ENCODE measurements around the gene CYFIP2. TPM values are rescaled to one million over a fixed set of nuclear protein-coding genes. Genes with fewer than 3 reads are reported as not detected.

Gene CYFIP2
- total RNA-seq, 1 experiment from 2014 or later: 355 TPM

DNA sequence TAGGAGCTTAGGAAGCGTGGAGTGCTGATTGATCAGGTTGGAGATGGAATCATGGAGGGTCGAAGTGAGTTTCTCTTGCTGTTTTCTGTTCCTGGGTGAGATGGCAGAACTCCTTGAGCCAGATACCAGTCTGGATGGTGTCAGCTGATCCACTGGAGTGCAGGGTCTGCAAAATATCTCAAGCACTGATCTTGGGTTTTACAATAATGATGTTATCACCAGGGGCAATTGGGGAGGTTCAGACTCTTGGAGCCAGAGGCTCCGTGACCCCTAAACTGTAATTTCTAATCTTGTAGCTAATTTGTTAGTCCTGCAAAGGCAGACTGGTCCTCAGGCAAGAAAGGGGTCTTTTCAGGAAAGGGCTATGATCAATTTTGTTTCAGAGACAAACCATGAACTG, 114.1 kb downstream of the CYFIP2 start:
- Histone ChIP-seq H3K36me3 (ENCODE audit: insufficient read depth, low read length) (peaks cover 37% of the 10 kb centered on the region; the same call in 1 of the 2 replicates), H3K9me3 (ENCODE audit: low read length) (no peaks in the 10 kb centered on the region), H3K27ac (ENCODE audit: low read length) (no peak overlapping the region), H3K79me2 (ENCODE audit: low read length) (no peaks in the 10 kb centered on the region), H3K4me2 (ENCODE audit: low read depth, low read length, poor library complexity, severe bottlenecking) (no peak overlapping the region), H3K4me1 (ENCODE audit: low read length) (no peaks in the 10 kb centered on the region), H3K9me2 (replicated peaks; ENCODE audit: insufficient read depth, low read length) (no peaks in the 10 kb centered on the region), H3K27me3 (ENCODE audit: low read length) (no peaks in the 10 kb centered on the region), H2AFZ (ENCODE audit: low read length) (no peak overlapping the region), H4K20me1 (ENCODE audit: insufficient read depth, low read depth, low read length) (no peaks in the 10 kb centered on the region), H3K4me3 (ENCODE audit: low read length) (no peak overlapping the region), H3K9ac (ENCODE audit: low read length) (no peak overlapping the region)
- DNase-seq: no peak

DNA sequence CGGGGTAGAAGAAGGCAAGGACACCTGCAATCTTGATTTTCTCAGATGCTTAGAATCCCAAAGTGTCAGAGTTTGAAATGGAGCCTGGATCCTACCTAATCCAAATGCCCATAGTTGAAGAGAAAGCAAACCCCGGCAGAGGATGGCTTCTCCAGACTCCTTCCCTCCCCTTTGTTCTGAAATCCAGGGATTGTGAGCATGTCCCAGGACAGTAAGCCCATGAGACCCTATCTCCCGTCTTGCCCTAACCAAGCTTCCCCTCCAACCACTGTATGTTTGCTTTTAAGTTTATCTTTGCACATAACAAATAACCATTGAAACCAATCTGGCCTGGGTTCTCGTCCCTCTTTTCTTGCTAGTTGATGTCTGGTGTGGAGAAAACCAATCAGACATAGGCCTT, 115.8 kb downstream of the CYFIP2 start:
- H3K4me1 ChIP-seq (ENCODE audit: low read length): no peaks in the 10 kb centered on the region
- H3K27ac ChIP-seq (ENCODE audit: low read length): no peak overlapping the region
- no peak overlapping the region for H3K4me3 ChIP-seq (ENCODE audit: low read length)
- H4K20me1 ChIP-seq (ENCODE audit: insufficient read depth, low read depth, low read length): no peaks in the 10 kb centered on the region
- no peaks in the 10 kb centered on the region for H3K9me2 ChIP-seq (replicated peaks; ENCODE audit: insufficient read depth, low read length)
- H3K79me2 ChIP-seq (ENCODE audit: low read length): no peaks in the 10 kb centered on the region
- H3K4me2 ChIP-seq (ENCODE audit: low read depth, low read length, poor library complexity, severe bottlenecking): no peak overlapping the region
- H3K27me3 ChIP-seq (ENCODE audit: low read length): no peaks in the 10 kb centered on the region
- no peaks in the 10 kb centered on the region for H3K9me3 ChIP-seq (ENCODE audit: low read length)
- no peak for DNase-seq
- no peak overlapping the region for H3K9ac ChIP-seq (ENCODE audit: low read length)
- H3K36me3 ChIP-seq (ENCODE audit: insufficient read depth, low read length): peaks cover 45% of the 10 kb centered on the region; the same call in 1 of the 2 replicates
- H2AFZ ChIP-seq (ENCODE audit: low read length): no peak overlapping the region

DNA sequence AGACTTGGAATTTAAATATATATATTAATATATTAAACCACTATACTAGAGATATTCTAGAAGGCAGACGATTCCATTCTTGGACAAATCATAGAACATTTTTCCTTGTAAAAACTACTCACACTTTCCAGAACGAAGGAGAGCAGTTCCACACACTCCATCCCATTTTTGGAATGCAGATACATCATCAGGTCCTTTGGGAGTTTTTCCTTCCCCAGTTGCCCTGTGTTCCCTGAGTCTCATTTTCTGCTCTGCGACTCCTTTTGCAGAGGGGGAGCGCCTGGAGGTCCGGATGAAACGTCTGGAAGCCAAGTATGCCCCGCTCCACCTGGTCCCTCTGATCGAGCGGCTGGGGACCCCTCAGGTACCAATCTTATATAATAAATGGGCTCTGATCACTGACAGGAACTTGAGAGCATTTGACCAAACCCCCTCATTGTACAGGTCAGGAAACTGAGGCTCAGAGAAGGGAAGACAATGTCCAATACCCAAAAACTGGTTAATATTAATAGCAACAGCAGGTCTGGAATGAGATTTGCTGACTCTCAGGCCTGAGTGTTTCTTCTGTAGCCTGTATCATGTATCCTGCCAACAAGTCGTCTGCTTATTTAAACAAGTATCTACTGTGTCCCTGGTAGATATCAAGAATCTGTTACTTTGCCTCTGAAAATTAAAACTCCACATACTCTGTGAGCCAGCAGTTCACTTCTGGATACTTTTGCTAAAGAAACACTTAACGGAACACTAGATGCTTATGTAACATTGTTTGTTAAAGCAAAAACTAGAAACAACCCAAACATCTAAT, 117.3 kb downstream of the CYFIP2 start:
- Histone ChIP-seq H3K36me3 (ENCODE audit: insufficient read depth, low read length) (peaks cover 52% of the 10 kb centered on the region; the same call in 1 of the 2 replicates), H3K27ac (ENCODE audit: low read length) (no peak overlapping the region), H3K27me3 (ENCODE audit: low read length) (no peaks in the 10 kb centered on the region), H2AFZ (ENCODE audit: low read length) (no peak overlapping the region), H3K79me2 (ENCODE audit: low read length) (no peaks in the 10 kb centered on the region), H3K9ac (ENCODE audit: low read length) (no peak overlapping the region), H3K4me2 (ENCODE audit: low read depth, low read length, poor library complexity, severe bottlenecking) (no peak overlapping the region), H3K4me3 (ENCODE audit: low read length) (no peak overlapping the region), H3K9me3 (ENCODE audit: low read length) (no peaks in the 10 kb centered on the region), H3K4me1 (ENCODE audit: low read length) (peaks cover 6% of the 10 kb centered on the region; the same call in 1 of the 2 replicates), H4K20me1 (ENCODE audit: insufficient read depth, low read depth, low read length) (no peaks in the 10 kb centered on the region), H3K9me2 (replicated peaks; ENCODE audit: insufficient read depth, low read length) (no peaks in the 10 kb centered on the region)
- DNase-seq: no peak

DNA sequence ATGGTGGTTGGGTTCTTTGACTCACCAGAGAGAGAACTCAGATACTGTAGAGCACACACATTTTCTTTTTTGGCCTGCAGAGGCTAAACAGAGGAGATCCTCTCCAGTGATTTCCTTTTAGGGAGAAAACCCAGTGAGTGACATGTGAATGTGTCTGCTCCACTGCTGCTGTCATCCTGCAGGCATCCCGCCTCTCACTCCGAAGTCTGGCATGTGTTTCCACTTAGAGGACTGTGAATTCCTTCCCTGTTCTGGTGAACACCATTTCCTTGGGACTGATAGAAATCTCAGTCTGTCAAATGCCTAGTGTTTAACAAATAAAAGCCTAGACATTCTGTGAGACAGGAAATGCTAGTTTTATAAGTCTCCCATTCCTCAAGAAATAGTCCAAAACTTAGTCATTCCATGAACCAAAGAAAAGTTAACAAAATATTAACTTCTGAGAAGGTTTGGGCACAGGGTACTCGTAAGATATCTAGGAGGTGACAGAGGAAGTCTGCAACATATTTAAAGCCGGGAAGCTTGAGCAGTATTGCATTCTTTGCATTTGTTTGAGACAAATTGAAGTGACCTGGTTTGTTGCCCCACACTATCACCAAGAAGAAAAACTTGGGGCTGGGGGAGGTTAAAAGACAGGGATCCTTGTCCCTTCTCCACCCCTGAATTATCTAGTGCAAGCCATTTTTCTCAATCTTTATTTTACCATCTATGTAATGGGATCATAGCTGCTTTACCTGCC, 119.2 kb downstream of the CYFIP2 start:
- Histone ChIP-seq H3K4me2 (ENCODE audit: low read depth, low read length, poor library complexity, severe bottlenecking) (no peak overlapping the region), H2AFZ (ENCODE audit: low read length) (no peak overlapping the region), H3K4me3 (ENCODE audit: low read length) (no peak overlapping the region), H3K4me1 (ENCODE audit: low read length) (peaks cover 25% of the 10 kb centered on the region), H3K79me2 (ENCODE audit: low read length) (no peaks in the 10 kb centered on the region), H3K9ac (ENCODE audit: low read length) (no peak overlapping the region), H3K27ac (ENCODE audit: low read length) (no peak overlapping the region), H3K9me2 (replicated peaks; ENCODE audit: insufficient read depth, low read length) (no peaks in the 10 kb centered on the region), H4K20me1 (ENCODE audit: insufficient read depth, low read depth, low read length) (no peaks in the 10 kb centered on the region; the same call in 1 of the 2 replicates), H3K27me3 (ENCODE audit: low read length) (no peaks in the 10 kb centered on the region), H3K36me3 (ENCODE audit: insufficient read depth, low read length) (peaks cover 61% of the 10 kb centered on the region), H3K9me3 (ENCODE audit: low read length) (no peaks in the 10 kb centered on the region)
- no peak for DNase-seq

DNA sequence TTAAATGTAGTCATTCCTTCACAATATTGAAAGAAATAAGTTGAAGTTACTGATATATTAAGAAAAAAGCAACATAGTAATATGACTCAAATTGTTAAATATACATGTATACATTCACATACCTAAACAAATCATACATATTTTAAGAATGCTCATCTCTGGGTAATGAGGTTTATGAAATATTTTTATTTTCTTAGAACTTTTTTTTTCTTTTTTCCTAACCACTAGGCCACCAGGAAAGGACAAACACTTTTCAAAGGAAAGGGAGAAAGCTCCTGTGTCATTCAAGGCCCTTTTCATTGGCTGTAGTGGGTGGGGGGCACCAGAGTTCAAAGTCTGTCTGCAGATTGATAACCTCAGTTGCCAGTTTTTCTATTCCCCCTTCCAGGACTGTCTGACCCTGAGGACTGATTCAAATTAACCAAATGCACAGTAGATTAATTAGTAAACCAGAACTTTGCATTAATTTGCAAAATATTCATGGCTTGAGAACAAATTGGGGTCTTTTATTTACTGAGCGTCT, 121.2 kb downstream of the CYFIP2 start:
- Histone ChIP-seq H3K36me3 (ENCODE audit: insufficient read depth, low read length) (peaks cover 66% of the 10 kb centered on the region), H3K9me3 (ENCODE audit: low read length) (no peaks in the 10 kb centered on the region), H3K9ac (ENCODE audit: low read length) (no peak overlapping the region), H3K27me3 (ENCODE audit: low read length) (no peaks in the 10 kb centered on the region), H4K20me1 (ENCODE audit: insufficient read depth, low read depth, low read length) (no peaks in the 10 kb centered on the region; the same call in 1 of the 2 replicates), H3K79me2 (ENCODE audit: low read length) (no peaks in the 10 kb centered on the region), H2AFZ (ENCODE audit: low read length) (no peak overlapping the region), H3K4me3 (ENCODE audit: low read length) (no peak overlapping the region), H3K27ac (ENCODE audit: low read length) (no peak overlapping the region), H3K4me2 (ENCODE audit: low read depth, low read length, poor library complexity, severe bottlenecking) (no peak overlapping the region), H3K4me1 (ENCODE audit: low read length) (peaks cover 25% of the 10 kb centered on the region), H3K9me2 (replicated peaks; ENCODE audit: insufficient read depth, low read length) (no peaks in the 10 kb centered on the region)
- no peak for DNase-seq

DNA sequence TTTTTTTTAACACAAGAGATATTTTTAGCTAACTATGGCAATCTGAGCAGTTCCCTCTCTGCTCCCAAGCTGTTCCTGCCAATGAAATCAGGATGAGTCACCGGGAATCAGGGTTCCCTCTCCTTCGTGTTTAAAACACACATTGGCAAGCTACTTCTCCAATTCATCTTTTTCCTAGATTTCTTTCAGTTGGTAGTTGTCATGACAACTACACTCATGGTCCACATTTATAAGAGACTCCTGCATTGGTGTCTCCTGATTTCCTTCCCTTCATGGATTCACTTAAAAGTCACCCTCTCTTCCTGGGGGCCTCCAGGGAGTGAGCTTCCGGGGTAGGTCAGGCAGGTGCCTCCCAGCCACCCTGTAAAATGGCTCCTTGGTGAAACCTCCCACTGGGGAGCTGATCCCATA, 121.8 kb downstream of the CYFIP2 start:
- no peaks in the 10 kb centered on the region for H3K79me2 ChIP-seq (ENCODE audit: low read length)
- H4K20me1 ChIP-seq (ENCODE audit: insufficient read depth, low read depth, low read length): no peaks in the 10 kb centered on the region; the same call in 1 of the 2 replicates
- H3K9ac ChIP-seq (ENCODE audit: low read length): no peak overlapping the region
- no peaks in the 10 kb centered on the region for H3K9me2 ChIP-seq (replicated peaks; ENCODE audit: insufficient read depth, low read length)
- no peak overlapping the region for H2AFZ ChIP-seq (ENCODE audit: low read length)
- H3K27ac ChIP-seq (ENCODE audit: low read length): no peak overlapping the region
- peaks cover 25% of the 10 kb centered on the region for H3K4me1 ChIP-seq (ENCODE audit: low read length)
- no peaks in the 10 kb centered on the region for H3K27me3 ChIP-seq (ENCODE audit: low read length)
- no peak overlapping the region for H3K4me3 ChIP-seq (ENCODE audit: low read length)
- no peak overlapping the region for H3K4me2 ChIP-seq (ENCODE audit: low read depth, low read length, poor library complexity, severe bottlenecking)
- peaks cover 66% of the 10 kb centered on the region for H3K36me3 ChIP-seq (ENCODE audit: insufficient read depth, low read length)
- no peaks in the 10 kb centered on the region for H3K9me3 ChIP-seq (ENCODE audit: low read length)
- no peak for DNase-seq

DNA sequence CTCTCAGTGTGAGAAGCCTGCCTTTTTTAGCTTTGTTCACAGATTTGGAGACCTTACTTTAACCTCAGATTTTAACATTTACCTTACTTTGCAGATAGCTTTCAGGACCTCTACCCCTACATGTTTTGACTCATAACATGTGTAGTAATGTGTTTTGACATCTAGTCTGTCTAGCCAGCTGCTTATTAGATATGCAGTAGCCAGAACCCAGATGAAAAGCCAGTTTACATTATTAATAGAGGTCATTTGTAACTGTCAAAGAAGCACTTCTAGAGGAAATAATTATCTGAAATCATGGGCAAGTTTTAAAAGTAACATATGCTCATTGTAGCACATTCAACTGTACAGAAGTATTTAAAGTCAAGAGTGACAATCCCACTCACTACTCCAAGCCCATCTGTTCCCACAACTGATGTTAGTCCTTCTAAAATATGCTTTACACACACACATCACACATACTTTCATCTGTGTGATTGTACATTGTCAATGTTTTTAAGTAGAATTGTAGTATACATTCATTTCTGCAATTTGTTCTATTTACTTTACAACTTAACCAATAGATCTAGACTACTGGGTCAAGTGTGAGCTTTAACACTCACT, 122.3 kb downstream of the CYFIP2 start:
- Histone ChIP-seq H4K20me1 (ENCODE audit: insufficient read depth, low read depth, low read length) (no peaks in the 10 kb centered on the region; the same call in 1 of the 2 replicates), H3K27ac (ENCODE audit: low read length) (no peak overlapping the region), H2AFZ (ENCODE audit: low read length) (no peak overlapping the region), H3K36me3 (ENCODE audit: insufficient read depth, low read length) (peaks cover 68% of the 10 kb centered on the region), H3K27me3 (ENCODE audit: low read length) (no peaks in the 10 kb centered on the region), H3K9me3 (ENCODE audit: low read length) (no peaks in the 10 kb centered on the region), H3K9me2 (replicated peaks; ENCODE audit: insufficient read depth, low read length) (no peaks in the 10 kb centered on the region), H3K4me3 (ENCODE audit: low read length) (no peak overlapping the region), H3K4me1 (ENCODE audit: low read length) (peaks cover 25% of the 10 kb centered on the region), H3K4me2 (ENCODE audit: low read depth, low read length, poor library complexity, severe bottlenecking) (no peak overlapping the region), H3K9ac (ENCODE audit: low read length) (no peak overlapping the region), H3K79me2 (ENCODE audit: low read length) (no peaks in the 10 kb centered on the region)
- DNase-seq: no peak

DNA sequence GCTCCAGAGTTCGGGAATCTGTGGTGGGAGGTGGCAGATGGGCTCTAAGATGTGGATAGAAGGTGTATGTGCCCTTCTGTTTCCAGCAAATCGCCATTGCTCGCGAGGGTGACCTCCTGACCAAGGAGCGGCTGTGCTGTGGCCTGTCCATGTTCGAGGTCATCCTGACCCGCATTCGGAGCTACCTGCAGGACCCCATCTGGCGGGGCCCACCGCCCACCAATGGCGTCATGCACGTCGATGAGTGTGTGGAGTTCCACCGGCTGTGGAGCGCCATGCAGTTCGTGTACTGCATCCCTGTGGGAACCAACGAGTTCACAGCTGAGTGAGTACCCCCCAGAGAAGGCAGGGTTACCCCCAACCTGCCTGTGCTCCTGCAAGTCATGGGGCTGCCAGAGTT, 123.2 kb downstream of the CYFIP2 start:
- Histone ChIP-seq H3K4me3 (ENCODE audit: low read length) (no peak overlapping the region), H4K20me1 (ENCODE audit: insufficient read depth, low read depth, low read length) (no peaks in the 10 kb centered on the region; the same call in 1 of the 2 replicates), H3K36me3 (ENCODE audit: insufficient read depth, low read length) (peaks cover 65% of the 10 kb centered on the region), H3K4me2 (ENCODE audit: low read depth, low read length, poor library complexity, severe bottlenecking) (no peak overlapping the region), H3K79me2 (ENCODE audit: low read length) (no peaks in the 10 kb centered on the region), H3K4me1 (ENCODE audit: low read length) (peaks cover 25% of the 10 kb centered on the region), H2AFZ (ENCODE audit: low read length) (no peak overlapping the region), H3K9ac (ENCODE audit: low read length) (no peak overlapping the region), H3K9me3 (ENCODE audit: low read length) (no peaks in the 10 kb centered on the region), H3K27ac (ENCODE audit: low read length) (no peak overlapping the region), H3K9me2 (replicated peaks; ENCODE audit: insufficient read depth, low read length) (no peaks in the 10 kb centered on the region), H3K27me3 (ENCODE audit: low read length) (no peaks in the 10 kb centered on the region)
- no peak for DNase-seq

All from Karpas-422 (cell line).